Measurements from ENCODE around the gene IMMP2L.

IMMP2L gene

DNA sequence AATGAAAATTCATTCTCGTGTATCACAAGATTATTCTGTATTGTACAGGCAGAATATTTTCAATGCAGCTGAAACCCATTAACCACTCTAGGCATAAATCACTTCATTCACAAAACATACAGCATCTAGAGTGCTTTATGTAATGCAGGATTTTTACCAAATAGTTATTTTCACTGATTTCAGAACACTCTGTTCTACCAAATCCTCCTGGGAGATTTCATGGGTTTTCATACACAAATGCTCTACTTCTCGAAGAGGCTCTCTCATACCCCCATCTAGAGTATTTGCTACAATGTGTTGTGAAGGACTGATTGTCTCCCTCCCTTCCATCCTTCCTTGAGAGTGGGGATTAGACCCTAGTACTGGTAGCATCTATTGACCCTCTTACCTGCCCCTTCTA lies 680.6 kb downstream of the IMMP2L start:
- DNase-seq = no peak
- H3K27me3 ChIP-seq = no peaks in the 10 kb centered on the region
- TF ChIP-seq, protein P1, sequence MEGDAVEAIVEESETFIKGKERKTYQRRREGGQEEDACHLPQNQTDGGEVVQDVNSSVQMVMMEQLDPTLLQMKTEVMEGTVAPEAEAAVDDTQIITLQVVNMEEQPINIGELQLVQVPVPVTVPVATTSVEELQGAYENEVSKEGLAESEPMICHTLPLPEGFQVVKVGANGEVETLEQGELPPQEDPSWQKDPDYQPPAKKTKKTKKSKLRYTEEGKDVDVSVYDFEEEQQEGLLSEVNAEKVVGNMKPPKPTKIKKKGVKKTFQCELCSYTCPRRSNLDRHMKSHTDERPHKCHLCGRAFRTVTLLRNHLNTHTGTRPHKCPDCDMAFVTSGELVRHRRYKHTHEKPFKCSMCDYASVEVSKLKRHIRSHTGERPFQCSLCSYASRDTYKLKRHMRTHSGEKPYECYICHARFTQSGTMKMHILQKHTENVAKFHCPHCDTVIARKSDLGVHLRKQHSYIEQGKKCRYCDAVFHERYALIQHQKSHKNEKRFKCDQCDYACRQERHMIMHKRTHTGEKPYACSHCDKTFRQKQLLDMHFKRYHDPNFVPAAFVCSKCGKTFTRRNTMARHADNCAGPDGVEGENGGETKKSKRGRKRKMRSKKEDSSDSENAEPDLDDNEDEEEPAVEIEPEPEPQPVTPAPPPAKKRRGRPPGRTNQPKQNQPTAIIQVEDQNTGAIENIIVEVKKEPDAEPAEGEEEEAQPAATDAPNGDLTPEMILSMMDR (IDR thresholded peaks at IDR 0.05; ENCODE audit: low read depth, low read length) = no peak
- H3K4me1 ChIP-seq = peaks cover 5% of the 10 kb centered on the region
- no peaks in the 10 kb centered on the region for H3K9me3 ChIP-seq
- H3K4me3 ChIP-seq (ENCODE audit: low read depth, low read length) = no peak overlapping the region
- no peaks in the 10 kb centered on the region for H3K36me3 ChIP-seq

DNA sequence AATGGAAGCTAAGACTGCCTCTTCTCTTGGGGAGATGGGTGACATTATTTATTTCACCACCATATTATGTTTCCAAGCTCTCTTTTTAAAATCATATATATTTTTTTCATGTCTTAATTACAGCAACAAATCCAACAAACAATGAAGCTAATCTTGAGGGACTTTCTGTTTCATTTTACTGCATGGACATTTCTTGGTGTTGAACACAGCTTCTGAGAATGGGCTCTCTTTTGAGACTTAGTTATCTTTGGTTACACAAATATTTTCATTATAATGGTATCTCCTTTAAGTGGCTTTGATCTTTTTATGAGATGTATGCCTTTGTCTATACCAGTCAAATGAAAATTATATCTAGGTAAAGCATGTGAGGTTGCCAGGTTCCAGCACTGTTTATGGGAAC lies 681.3 kb downstream of the IMMP2L start:
- TF ChIP-seq, protein P1 (IDR thresholded peaks at IDR 0.05; ENCODE audit: low read depth, low read length) = no peak
- H3K36me3 ChIP-seq = no peaks in the 10 kb centered on the region
- peaks cover 5% of the 10 kb centered on the region for H3K4me1 ChIP-seq
- H3K27me3 ChIP-seq = no peaks in the 10 kb centered on the region
- no peak for DNase-seq
- no peak overlapping the region for H3K4me3 ChIP-seq (ENCODE audit: low read depth, low read length)
- no peaks in the 10 kb centered on the region for H3K9me3 ChIP-seq

DNA sequence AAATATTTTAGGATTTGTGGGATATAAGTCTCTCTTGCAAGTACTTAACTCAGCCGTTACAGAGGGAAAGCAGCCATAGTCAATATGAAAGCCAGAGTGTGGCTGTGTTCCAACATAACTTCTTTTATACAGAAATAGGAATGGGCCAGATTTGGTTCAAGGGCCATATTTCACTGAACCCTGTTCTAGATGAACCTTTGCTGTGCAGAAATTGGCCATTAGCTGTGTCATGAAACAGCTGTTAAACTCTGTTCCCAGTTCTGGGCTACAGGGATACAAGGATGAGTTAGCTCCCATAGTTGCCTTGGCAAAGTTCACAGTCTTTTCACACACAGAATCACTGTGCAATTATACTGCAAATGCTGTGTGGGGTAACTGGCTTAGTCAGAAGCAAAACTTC lies 685.3 kb downstream of the IMMP2L start:
- TF ChIP-seq, protein P1 (IDR thresholded peaks at IDR 0.05; ENCODE audit: low read depth, low read length) = no peak
- H3K4me1 ChIP-seq = peaks cover 9% of the 10 kb centered on the region
- no peak overlapping the region for H3K4me3 ChIP-seq (ENCODE audit: low read depth, low read length)
- no peaks in the 10 kb centered on the region for H3K9me3 ChIP-seq
- no peak for DNase-seq
- no peaks in the 10 kb centered on the region for H3K36me3 ChIP-seq
- no peaks in the 10 kb centered on the region for H3K27me3 ChIP-seq

DNA sequence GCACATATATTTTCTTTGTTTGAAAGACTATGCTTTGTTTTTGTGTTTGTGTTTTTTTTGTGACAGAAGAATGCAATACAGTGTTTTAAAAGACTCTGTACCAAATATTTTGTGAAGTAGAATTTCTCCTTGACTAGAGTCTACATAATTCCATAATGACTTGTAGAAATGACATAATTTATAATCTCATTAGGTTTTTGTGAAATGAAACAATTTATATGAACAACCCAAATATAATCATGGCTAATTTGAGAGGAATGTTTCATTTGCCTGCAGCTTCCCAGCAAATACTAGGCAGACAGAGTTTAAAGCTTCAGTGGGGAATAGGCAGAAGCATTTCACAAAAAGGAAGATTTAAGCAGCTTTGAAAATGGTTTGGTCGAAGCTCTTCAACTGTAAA lies 686.9 kb downstream of the IMMP2L start:
- Histone ChIP-seq H3K9me3 (no peaks in the 10 kb centered on the region), H3K4me1 (peaks cover 18% of the 10 kb centered on the region), H3K27me3 (no peaks in the 10 kb centered on the region), H3K4me3 (ENCODE audit: low read depth, low read length) (no peak overlapping the region), H3K36me3 (no peaks in the 10 kb centered on the region)
- no peak for DNase-seq
- TF ChIP-seq, protein P1 (IDR thresholded peaks at IDR 0.05; ENCODE audit: low read depth, low read length) = no peak

DNA sequence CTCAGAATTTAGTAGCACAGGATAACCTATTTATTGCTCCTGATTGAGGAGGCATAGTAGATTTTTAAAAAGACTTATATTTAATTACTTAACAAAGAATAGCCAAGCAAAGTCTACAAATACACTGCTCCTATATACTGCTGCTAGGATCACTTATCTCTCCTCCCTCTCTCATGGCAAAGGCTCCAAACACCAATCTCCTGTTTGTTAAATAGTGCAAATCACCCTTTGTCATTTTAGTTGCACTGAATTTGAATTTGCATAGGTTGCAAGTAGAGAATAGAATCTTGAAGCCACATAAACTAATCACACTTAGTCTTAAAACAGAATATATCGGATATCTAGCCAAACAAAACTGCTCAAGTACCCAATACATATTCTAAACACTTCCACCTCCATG lies 690.4 kb downstream of the IMMP2L start:
- no peaks in the 10 kb centered on the region for H3K27me3 ChIP-seq
- peaks cover 14% of the 10 kb centered on the region for H3K4me1 ChIP-seq
- H3K9me3 ChIP-seq = no peaks in the 10 kb centered on the region
- DNase-seq = no peak
- TF ChIP-seq, protein P1 (IDR thresholded peaks at IDR 0.05; ENCODE audit: low read depth, low read length) = no peak
- no peak overlapping the region for H3K4me3 ChIP-seq (ENCODE audit: low read depth, low read length)
- no peaks in the 10 kb centered on the region for H3K36me3 ChIP-seq

DNA sequence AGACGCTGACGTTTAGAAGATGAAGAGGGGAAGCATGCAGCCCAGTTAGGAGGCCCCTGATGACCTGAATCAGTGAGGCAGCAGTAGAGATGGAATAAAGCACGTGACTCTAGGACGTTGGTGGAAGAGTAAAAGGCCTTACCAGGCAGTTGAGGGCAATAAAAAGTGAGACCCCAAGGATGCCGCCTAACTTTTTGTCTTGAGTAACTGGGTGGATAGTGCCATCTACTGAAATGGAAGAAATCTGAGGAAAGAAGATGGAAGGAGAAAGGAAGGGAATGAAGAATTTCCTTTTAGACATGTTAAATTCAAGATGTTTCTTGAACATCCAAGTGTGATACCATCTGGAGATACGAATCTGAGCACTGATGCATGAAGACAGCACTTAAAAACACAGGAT lies 691.4 kb downstream of the IMMP2L start:
- no peak for DNase-seq
- TF ChIP-seq, protein P1 (IDR thresholded peaks at IDR 0.05; ENCODE audit: low read depth, low read length) = peak; percentile 54

More for the DNA sequence above, 691.4 kb downstream of the IMMP2L start:
- peaks cover 14% of the 10 kb centered on the region; the same call in 1 of the 2 replicates for H3K4me1 ChIP-seq
- no peaks in the 10 kb centered on the region for H3K9me3 ChIP-seq
- no peak overlapping the region for H3K4me3 ChIP-seq (ENCODE audit: low read depth, low read length)
- H3K27me3 ChIP-seq = no peaks in the 10 kb centered on the region
- H3K36me3 ChIP-seq = no peaks in the 10 kb centered on the region

Data from BE2C (cell line).